ENCODE measurements around the gene WSB2.
A peak's percentile ranks its signal among the peaks of the same experiment; 100 is the strongest.

The WSB2 gene

DNA sequence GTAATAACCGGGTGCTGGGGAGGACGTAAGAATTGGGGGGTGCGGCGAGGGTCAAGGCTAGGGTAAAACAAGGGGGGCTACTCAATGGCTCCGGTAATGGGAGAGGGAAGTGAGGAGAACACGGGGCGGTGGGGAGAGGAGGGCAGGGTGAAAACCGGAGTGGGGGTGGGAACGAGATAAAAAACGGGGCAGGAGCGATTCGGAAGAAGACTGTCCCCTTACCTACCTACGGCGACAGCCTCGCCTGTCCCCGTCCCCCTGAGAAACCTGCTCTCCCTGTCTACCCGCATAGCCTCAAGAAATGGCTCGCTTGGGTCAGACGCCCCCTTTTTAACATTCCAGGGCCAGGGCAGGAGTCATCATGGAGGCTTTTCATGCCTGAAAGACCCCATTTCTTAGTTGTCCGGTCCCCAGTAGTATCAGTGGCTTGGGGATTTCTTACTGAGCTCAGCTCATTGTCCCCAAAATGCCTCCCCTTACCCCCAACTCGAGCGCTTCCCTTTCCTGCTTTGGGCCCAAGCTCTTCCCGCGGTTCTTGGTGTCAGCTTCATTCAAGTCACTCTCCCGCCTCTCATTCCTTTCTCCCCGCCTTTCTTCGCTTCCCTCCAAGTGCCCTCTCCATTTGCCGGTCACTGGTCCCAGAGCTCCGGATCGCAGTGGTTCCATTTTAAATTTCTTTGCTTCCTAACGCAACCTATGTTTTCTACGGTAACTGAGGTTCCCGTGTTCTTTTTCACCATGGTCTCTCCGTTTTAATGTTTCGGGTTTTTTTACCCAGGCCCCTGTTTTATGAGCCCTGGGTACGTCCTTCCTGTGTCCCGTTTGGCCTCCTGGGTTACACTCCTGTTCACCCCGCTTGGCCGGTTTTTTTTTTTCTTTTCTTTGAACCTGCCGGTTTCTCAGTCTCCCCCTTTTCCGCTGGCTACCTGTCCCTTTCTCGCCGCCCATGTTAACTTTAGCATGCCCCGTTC, 1.2 kb upstream of the WSB2 start:
- peak; percentile 41 for DNase-seq

DNA sequence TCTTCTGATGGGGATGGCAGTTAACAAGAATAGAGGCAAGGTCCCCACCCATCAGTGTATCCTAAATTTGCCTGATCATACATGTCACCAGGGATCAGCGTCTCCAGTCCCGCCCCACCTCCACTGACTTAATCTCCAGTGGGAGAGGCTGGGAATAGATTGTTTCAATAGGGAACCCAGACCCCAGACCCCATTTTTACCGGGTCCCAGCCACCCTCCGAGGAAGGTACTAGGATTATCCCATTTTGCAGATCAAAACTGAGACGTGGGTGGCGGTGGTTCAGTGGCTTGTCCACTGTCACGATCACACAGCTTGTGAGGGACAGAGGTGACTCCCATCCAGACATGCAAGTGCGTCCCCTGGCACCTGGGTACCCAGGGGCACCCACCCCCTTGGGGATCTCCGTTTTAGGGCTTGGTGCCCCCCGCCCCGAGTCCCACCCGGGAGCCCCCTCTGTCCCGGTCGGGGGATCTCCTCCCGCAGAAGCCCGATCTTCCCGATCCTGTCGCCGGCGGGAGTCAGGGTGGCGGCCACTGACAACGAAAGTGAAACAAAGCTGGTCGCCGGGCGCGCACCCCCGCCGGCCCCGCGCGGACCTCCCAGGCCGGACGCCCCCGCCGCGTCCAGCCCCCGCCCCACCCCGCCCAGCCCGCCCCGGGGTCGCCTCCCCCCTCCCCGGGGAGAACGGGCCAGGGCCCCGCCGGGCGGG, 523 bp downstream of the WSB2 start:
- peak; percentile 57 for DNase-seq

DNA sequence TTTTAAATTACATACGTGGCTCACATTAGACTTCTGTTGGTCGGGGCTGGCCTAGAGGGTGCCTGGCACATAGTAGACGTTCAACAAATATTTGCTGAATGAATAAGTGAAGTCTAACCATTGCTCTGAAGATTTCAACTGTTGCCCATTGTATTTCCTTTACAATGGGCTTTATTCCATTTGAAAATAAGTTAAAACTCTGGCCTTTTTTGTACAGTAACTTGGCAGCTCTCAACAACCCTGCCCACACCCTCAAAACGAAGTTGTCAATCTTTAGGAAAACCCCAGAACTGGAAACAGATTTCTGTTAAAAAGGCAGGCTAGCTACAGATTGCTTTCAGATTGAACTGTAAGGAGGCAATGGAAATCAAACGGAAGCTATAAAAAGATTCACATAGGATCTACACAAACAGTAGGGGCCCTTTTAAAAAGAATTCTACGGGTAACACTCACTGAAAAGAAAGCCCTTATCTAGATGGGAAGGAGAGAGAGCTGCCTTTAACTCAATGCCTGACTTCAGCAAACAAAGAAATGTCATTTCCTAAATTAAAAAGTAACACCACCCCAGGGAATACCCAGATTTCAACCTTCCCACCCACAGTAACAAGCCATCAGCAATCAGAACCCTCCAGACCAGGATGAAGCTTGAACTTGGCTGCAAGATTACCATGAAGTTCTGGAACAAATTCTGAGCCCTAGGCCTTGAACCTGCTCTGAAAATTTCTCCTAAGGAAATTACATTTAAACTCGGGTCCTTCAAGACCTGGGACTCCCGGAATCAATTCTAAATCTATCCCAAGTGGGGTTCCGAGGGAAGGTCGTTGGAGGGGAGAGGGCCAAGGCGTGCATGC, 1.4 kb downstream of the WSB2 start:
- DNase-seq, result no peak

DNA sequence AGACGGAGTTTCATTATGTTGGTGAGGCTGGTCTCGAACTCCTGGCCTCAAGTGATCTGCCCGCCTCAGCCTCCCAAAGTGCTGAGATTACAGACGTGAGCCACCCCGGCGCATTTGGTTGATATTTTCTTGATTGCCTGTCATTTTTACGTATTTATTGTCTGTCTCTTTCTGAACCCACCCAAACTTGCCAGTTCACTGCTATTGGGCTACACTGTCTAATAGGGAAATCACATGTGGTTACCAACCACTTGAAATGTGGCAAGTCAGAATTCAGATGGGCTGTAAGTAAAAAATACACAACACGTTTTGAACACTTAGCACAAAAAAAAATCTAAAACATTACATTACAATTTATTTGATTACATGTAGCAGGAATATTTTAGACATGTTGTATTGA, 2.1 kb downstream of the WSB2 start:
- no peak for DNase-seq

DNA sequence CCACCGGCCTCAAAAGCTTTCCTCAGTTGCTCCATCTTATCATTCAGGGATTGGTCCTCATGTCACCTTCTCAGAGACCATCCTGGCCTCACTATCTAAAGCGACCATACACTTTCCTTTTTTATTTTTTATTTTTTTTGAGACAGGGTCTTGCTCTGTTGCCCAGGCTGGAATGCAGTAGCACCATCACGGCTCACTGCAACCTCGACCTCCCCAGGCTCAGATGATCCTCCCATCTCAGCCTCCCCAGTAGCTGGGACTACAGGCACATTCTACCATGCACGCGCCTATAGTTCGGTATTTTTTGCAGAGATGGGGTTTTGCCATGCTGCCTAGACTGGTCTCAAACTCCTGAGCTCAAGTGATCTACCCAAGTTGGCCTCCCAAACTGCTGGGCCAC, 2.8 kb downstream of the WSB2 start:
- no peak for DNase-seq

DNA sequence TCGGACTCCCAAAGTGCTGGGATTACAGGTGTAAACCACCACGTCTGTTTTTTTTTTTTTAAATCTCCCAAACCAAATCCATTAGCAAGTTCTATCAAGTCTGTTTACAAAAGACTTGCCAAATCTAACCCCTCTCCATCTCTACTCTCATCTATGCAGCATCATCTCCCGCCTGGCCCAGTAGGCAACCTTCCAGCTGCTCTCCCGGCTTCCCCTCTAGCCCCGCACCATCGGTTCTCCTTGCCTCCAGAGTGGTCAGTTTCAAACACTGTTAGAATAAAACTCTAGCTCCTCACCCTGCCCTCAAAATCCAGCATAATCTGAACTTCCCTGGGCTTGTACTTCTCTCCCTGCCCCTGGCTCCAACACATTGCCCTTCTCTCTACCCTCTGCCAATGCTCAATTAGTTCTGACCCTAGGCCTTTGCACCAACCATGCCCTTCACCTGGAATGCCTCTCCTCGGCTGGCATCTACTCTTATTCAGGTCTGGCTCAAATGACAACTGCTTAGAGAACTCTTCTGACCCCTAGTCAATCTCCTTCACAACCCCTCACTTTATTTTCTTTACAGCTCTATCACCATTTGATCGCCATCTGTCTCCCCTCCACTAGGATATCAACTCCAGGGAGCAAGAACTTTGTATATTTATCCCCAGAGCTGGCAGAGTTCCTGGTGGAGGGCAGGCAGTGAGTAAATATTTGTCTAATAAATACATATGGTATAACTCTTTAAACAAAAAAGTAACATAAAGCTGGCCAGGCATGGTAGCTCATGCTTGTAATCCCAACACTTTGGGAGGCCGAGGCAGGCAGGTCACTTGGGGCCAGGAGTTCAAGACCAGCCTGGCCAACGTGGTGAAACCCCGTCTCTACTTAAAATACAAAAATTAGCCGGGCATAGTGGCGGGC, 4.9 kb downstream of the WSB2 start:
- DNase-seq, result no peak

DNA sequence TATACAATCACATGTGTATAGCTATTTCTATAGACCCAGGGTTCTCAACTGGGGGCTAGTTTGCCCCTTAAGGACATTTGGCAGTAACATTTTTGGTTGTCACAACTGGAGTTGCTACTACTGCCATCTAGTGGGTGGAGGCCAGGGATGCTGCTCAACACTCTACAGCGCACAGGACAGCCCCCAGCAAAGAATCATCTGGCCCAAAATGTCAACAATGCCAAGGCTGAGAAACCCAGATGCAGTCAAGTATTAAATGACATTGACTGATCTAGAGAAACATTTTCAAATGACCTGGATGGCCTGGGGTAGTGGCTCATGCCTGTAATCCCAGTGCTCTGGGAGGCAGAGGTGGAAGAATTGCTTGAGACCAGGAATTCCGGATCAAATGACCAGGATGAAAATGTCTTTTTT, 5.8 kb downstream of the WSB2 start:
- no peak for DNase-seq

DNA sequence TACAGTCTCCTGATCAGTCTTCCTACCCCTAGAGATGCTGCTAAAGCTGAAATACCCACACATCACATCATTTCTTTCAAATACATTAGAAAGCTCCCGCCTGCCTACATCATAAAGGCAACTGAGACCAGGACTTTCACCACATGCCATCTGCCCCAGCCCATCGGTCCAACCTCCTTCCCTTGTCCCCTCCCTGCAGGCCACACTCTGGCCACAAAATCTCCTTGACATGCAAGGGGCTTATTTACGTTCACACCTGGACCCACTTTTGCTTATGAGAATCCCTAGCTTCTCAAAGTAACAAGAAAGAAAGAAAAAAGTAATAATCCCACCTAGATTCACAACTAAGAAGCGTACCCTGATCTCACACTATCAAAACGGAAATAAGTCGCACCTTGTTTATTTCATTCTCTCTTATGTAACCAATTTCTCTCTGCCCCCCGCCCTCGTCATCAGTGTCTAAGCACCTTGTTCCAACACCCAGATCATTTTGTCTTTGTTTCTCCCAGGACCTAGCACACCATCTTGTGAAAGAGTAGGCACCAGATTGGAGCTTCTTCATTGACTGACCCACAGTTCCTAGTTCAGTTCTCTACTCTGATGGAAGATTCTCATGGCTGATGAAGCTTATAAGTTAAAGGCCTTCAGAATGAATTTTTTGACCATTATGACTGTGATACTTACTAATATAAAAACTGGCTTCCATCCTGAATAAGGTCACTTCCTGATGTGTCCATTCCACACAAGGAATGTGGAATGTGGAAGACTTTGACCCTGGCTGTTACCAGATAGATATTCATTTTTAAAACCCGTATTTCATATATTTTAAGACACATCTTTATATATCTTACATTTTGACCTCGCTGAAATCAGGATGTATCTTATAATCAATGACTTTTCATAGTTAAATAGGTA, 7.7 kb downstream of the WSB2 start:
- no peak for DNase-seq

DNA sequence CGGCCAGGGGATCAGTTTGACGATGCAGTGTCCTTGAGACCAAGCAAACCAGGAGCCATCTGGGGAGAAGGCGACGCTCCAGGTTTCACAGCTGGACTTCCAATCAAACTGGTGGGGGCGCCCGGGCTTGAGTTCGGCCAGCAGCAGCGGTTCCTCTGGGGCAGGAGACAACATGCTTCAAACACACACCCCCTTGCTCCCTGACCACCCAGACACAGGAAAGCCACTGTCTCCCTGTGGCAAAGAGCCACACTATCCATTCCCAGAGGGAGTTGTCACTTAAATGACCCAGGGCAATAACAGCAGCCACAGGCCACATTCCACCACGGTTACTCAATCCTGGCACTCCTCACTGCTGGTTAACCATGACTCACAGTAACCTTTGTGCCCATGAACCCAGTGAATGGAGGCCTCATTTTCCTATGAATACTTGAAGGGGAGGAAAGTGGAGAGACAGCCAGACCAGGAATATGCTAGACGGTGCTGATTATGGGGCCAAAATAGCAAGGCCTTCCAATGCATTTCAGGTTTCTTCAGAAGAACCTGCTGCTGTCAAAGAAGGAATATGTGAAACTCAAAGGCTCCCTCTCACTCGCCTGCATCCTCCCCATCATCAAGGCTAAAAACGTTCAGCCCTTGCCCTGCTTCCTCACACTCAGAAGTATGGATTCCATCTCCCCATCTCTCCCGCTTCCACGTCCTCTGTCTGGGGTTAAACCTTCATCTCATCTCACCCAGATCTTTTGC, 8.5 kb downstream of the WSB2 start:
- DNase-seq, result no peak

DNA sequence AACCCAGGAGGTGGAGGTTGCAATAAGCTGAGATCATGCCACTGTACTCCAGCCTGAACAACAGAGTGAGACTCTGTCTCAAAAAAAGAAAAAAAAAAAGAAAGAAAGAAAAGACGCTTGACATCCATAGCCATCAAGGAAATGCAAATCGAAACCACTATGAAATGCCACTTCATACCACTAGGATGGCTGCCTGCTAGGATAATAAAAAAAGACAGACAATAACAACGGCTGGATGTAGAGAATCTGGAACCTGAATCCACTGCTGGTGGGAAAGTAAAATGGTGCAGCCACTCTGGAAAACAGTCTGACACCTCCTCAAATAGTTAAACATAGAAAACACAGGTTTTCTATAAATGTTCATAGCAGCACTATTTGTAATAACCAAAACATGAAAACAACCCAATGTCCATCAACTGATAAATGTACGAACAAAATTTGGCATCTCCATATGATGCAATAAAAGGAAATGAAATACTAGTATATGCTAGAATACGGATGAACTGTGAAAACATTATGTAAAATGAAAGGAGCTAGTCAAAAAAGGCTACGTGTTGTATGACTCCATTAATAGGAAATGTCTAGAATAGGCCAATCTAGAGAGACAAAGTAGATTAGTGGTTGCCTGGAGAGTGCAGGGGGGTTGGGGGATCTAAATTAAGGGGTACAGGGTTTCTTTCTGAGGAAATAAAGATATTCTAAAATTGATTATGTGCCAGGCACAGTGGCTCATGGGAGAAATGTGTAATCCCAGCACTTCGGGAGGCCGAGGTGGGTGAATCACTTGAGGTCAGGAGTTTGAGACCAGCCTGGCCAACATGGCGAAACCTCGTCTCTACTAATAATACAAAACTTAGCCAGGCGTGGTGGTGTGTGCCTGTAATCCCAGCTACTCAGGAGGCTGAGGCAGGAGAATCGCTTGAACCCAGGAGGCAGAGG, 9.7 kb downstream of the WSB2 start:
- DNase-seq, result no peak

DNA sequence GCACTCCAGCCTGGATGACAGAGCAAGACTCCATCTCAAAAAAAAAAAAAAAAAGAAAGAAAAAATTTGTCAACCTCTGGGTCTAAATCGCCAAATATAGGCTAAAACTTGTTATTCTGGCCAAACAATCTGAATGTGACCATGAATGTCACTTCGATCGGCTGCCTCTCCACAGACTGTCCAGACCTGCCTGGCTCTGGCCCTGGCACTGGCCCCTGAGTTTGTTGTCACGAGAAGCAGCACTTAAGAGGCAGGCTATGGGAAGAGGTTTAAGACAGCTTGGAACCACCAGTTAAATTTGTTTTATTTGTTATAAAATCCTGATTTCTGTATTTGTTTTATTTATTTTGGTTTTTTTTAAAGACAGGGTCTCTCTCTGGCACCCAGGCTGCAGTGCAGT, 14.5 kb downstream of the WSB2 start:
- no peak for DNase-seq

DNA sequence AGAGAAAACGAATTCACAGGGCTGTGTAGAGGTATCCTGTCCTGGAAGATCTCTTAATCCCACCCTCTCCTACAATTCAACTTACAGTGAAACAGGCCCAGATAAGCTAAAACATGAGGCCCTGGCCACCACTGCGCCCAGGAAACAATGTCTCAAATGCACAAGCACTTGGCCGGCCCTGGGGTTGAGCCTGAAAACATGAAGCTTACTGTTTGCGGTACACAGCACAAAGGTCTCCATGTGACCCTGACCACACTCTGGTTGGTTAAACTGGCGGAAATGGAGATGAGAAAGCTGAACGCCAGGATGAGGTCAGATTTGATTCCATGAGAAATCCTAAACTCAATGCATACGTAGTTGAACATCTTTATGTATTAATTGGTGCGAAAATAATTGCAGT, 16.4 kb downstream of the WSB2 start:
- DNase-seq, result no peak

DNA sequence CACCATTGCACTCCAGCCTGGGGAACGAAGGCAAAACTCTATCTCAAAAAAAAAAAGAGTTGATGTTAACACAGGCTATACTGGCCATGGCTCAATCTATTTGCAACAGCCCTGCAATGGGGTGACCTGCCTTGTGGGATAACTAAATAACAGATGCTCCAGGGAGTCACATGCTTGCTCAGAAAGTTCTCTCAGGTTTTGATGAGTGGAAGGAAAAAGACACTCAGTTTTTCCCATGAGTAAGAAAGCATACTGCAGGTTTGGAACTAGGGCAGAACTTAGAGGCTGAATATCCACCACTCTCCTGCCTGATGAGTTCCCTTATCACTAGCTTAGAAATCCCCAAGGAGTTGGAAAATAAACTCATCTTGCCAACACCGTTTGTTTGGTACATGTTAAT, 16.9 kb downstream of the WSB2 start:
- no peak for DNase-seq

DNA sequence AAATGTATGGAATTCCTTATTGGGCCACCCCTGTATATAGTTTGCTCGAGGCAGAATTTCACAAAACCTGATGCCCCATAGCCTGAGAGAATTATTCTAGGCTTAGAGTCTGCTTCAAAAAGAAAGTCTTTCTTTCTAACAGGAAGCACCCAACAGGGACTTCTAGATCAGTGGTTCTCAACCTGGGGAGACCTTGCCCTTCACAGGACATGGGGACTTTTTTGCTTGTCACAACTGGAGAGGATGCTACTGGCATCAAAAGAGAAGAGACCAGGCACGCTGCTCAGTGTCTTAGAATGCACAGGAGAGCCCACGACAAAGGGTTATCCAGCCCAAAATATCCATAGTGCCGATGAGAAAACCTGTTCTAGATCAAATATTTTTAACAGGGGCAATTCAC, 18.9 kb downstream of the WSB2 start:
- DNase-seq, result no peak

DNA sequence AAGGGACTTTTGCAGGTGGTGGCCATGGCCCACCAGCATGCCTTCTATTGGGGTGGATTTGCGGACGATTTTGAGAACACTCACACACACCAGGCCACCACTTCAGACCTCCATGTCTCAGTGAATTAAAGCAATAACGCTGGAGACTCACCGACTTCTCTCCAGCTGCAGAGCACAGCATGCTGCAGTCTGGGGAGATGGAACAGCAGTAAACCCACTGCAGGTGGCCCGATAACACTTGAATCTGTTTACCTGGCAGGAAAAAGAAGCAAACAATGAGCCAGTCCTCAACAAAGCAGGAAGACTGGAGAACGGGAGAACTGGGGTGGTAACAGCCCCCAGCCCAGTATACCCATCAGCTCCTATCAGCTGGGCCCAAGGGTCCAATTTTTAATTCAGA, 22.8 kb downstream of the WSB2 start:
- no peak for DNase-seq

DNA sequence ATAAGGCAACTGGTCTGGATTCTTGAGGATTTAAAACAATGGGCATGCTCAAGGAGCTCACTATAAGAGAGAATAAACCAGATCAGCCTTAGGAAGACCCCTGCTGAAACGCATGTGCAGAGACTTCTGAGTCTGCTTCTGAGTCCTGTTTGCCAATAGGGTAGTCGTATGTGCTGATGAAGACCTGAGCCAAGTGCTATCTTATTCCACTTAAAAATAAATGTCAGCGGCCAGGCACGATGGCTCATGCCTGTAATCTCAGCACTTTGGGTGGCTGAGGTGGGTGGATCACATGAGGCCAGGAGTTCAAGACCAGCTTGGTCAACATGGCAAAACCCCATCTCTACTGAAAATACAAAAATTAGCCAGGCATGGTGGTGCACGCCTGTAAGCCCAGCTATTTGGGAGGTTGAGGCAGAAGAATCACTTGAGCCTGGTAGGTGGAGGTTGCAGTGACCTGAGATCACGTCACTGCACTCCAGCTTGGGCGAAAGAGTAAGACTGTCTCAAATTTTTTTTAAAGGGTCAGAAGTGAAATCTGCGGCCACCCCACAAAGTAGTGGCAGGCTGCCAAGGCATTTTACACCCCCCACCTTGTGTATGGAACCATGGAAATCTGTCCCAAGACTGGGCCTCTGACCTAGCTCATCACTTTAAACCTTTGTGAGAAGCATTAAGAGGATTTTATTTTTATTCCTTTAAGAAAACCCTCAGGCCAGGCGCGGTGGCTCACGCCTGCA, 24.1 kb downstream of the WSB2 start:
- DNase-seq, result no peak

DNA sequence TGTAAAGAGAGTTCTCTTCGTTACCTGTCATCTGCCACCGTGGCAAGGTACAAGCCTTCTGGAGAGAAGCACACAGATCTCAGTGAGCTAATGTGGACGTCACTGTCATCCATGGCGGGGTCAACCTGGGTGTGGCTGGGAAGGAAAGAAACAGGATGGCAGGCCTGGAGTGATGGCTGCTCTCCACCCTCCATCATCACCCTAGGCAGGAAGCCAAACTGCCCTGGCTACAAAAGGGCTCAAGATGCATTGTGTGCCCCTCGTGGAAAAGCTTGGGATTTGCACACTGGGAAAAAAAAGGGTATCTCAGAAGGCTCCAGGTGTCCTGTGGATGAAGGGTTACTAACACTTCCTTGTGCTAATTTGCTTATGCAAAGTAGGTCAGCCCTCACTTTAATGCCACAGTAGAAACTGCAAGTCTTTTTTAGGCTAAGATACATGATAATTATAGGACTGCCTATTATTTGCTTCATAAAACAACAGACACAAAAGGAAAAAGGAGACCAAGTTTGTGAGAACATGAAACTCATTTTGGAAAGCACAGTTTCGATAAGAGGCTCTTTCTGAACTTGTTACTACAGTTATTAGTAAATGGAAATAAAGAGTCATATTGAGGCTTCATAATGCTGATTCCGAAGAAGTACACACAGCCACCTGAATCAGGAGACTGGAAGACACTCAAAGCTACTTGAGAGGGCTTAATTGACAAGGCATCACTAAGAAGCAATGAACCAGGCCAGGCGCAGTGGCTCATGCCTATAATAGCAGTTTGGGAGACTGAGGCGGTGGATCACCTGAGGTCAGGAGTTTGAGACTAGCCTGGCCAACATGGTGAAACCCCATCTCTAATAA, 25.6 kb downstream of the WSB2 start:
- DNase-seq, result peak; percentile 95
